IMR-90 (cell line): ENCODE results near the gene ZNF217.
"Not testable (repeated sequence)": the region's sequence is repeated elsewhere in the genome, so short reads cannot be mapped to it uniquely, and the experiment has no call there.

ENCODE experiments used
- BHLHE40 ChIP-seq: fragments of 150-350 bp; IDR thresholded peaks from 2 replicates; pipeline ENCODE4 v1.6.1; 2016; ENCODE audit warnings: mild to moderate bottlenecking, low read depth, low read length
- CEBPB ChIP-seq: IDR thresholded peaks from 2 replicates; pipeline ENCODE4 v1.6.1; 2012; ENCODE audit warnings: low read depth, low read length, improper control_type of control experiment
- CHD1 ChIP-seq: IDR thresholded peaks from 2 replicates; pipeline ENCODE4 v1.6.1; 2012; ENCODE audit warnings: low read depth, low read length, improper control_type of control experiment
- CTCF ChIP-seq: conservative IDR thresholded peaks from 2 replicates; pipeline ENCODE4 v1.5.1; 2012; ENCODE audit warnings: mild to moderate bottlenecking, low read depth, low read length, improper control_type of control experiment
- ELK1 ChIP-seq: fragments of 150-350 bp; IDR thresholded peaks from 2 replicates; pipeline ENCODE4 v1.6.1; 2016; ENCODE audit warnings: low read depth, mild to moderate bottlenecking, low read length, moderate library complexity, borderline replicate concordance
- FOS ChIP-seq: fragments of 150-350 bp; IDR thresholded peaks from 2 replicates; pipeline ENCODE4 v1.6.1; 2016; ENCODE audit warnings: low read depth, low read length
- MAFK ChIP-seq: IDR thresholded peaks from 2 replicates; pipeline ENCODE4 v1.6.1; 2012; ENCODE audit warnings: low read depth, low read length, improper control_type of control experiment
- MAZ ChIP-seq: IDR thresholded peaks from 2 replicates; pipeline ENCODE4 v1.6.1; 2012; ENCODE audit warnings: low read depth, mild to moderate bottlenecking, low read length, improper control_type of control experiment, moderate library complexity, borderline replicate concordance
- MXI1 ChIP-seq: IDR thresholded peaks from 2 replicates; pipeline ENCODE4 v1.6.1; 2012; ENCODE audit warnings: low read depth, mild to moderate bottlenecking, low read length, moderate library complexity, borderline replicate concordance
- NFE2L2 ChIP-seq: fragments of 150-350 bp; IDR thresholded peaks from 2 replicates; pipeline ENCODE4 v1.6.1; 2016; ENCODE audit warnings: low read depth, mild to moderate bottlenecking, low read length
- POLR2A ChIP-seq: IDR thresholded peaks from 2 replicates; pipeline ENCODE4 v1.6.1; 2012; ENCODE audit warnings: mild to moderate bottlenecking, low read depth, low read length
- RCOR1 ChIP-seq: IDR thresholded peaks from 2 replicates; pipeline ENCODE4 v1.6.1; 2012; ENCODE audit warnings: mild to moderate bottlenecking, low read length, improper control_type of control experiment; ENCODE audit not compliant: insufficient replicate concordance
- RFX5 ChIP-seq: IDR thresholded peaks from 2 replicates; pipeline ENCODE4 v1.8.0; 2012; ENCODE audit warnings: low read depth, mild to moderate bottlenecking, low read length, moderate library complexity
- USF2 ChIP-seq: fragments of 150-350 bp; IDR thresholded peaks from 2 replicates; pipeline ENCODE4 v1.6.1; 2017; ENCODE audit warnings: mild to moderate bottlenecking, antibody characterized with exemption, low read length, low read depth

GRCh38 chr20:53605401-53605800, 11.8 kb upstream of the ZNF217 start:
- TF ChIP-seq MAZ, POLR2A, CTCF, ELK1, NFE2L2, USF2, MXI1, CHD1, RCOR1, BHLHE40, CEBPB, MAFK, RFX5, FOS: not testable (repeated sequence)
